Measurements from ENCODE around the gene ALDH1L1. TPM values are rescaled to one million over a fixed set of nuclear protein-coding genes. Genes with fewer than 3 reads are reported as not detected.

ALDH1L1 gene
- total and polyA plus RNA-seq, 9 of the 15 experiments (the other 6 are each of a cell fraction or from before 2014, with no cell fraction given) = 0.06 to 1.9 (median 0.57) TPM; not detected in 1

DNA sequence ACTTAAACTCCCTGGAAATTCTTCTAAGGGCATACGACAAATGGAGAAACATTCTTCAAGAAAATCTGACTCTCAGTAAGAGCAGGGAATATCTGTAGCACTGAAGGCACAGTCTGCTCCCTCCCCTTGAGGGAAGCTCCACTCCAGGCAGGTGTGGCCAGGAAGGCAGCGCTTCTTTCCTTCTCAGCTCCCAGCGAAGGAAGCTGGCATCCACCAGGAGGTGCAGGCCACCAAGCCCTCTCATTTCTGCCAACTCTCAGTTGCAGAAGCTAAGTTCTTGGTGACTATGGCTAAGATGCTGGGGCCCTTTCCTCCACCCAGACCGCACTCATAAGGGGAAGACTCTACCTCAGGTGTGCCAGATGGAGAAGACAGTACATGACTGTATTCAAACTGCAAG lies 58.8 kb downstream of the ALDH1L1 start:
- no peaks in the 10 kb centered on the region for H3K9me3 ChIP-seq (replicated peaks; ENCODE audit: control insufficient read depth, insufficient read depth, low read depth, low read length)
- H3K79me2 ChIP-seq (ENCODE audit: control insufficient read depth, insufficient read depth, low read length) = no peaks in the 10 kb centered on the region
- no peaks in the 10 kb centered on the region for H3K4me1 ChIP-seq (replicated peaks in 1 of 2; ENCODE audit: control insufficient read depth in 2 of 2, insufficient read depth in 2 of 2, low read length in 2 of 2)
- BruUV-seq (replicated peaks) = no TSS peak
- WGBS (ENCODE audit: insufficient coverage, low coverage, missing lambda C conversion rate) = 0% methylated on average over 3 of the region's 4 CpGs
- DNase-seq (ENCODE audit: extremely low read depth in 1 of 4, low spot score in 3 of 4) (no peak), FAIRE-seq (no peak), ATAC-seq (no peak)
- H2AFZ ChIP-seq (ENCODE audit: low read depth, low read length) = no peak overlapping the region
- no peak overlapping the region for H3K4me3 ChIP-seq
- ChIA-PET POLR2A (interaction anchor here (1.0 kb wide), 1 partner anchor 10 kb away, joined by 3 read pairs; no protein-coding TSS in a partner anchor), CTCF (ENCODE audit: low intra/inter-chr PET ratio) (no interaction called here)
- TF ChIP-seq PYGO2 (tag; IDR thresholded peaks at IDR 0.05) = no peak
- TF ChIP-seq POU5F1 (IDR thresholded peaks at IDR 0.05; ENCODE audit: borderline replicate concordance, low read depth, low read length, partially characterized antibody) = no peak
- no peak for TF ChIP-seq ZNF311 (CRISPR knock-in tag; IDR thresholded peaks at IDR 0.05)
- no peak for TF ChIP-seq BRCA1 (IDR thresholded peaks at IDR 0.05)
- TF ChIP-seq BRCA1 (CRISPR knock-in tag; IDR thresholded peaks at IDR 0.05) = no peak
- no peak for TF ChIP-seq ESRRB (CRISPR knock-in tag; IDR thresholded peaks at IDR 0.05; ENCODE audit: borderline replicate concordance)
- TF ChIP-seq PATZ1 (CRISPR knock-in tag; IDR thresholded peaks at IDR 0.05; ENCODE audit: borderline replicate concordance) = no peak
- TF ChIP-seq FOXO4 (CRISPR knock-in tag; IDR thresholded peaks at IDR 0.05) = no peak
- H3K27ac ChIP-seq (ENCODE audit: extremely low read depth, low read depth, low read length) = no peak overlapping the region
- H3K9me1 ChIP-seq (ENCODE audit: control insufficient read depth, insufficient read depth, low read length) = no peaks in the 10 kb centered on the region
- H3K36me3 ChIP-seq (ENCODE audit: control insufficient read depth, insufficient read depth, low read length) = no peaks in the 10 kb centered on the region
- intact Hi-C loops (cut with micrococcal nuclease) (no loop called here), in situ Hi-C loops (cut with MboI) (no loop called here)
- peaks cover 2 to 16% of the 10 kb centered on the region in 2 experiments; a peak in 3 of 5 replicates for H3K27me3 ChIP-seq (ENCODE audit: control insufficient read depth in 2 of 2, insufficient read depth in 2 of 2, low read length in 2 of 2)
- no peak overlapping the region for H3K9ac ChIP-seq (ENCODE audit: insufficient read depth in 1 of 2, low read depth in 2 of 2, low read length in 2 of 2)
- H4K20me1 ChIP-seq (replicated peaks; ENCODE audit: control insufficient read depth, insufficient read depth, low read length) = no peaks in the 10 kb centered on the region
- H3K4me2 ChIP-seq (ENCODE audit: insufficient read depth, low read length) = no peak overlapping the region
